ENCODE data around the gene RND3. TPM values are rescaled to one million over a fixed set of nuclear protein-coding genes. Genes with fewer than 3 reads are reported as not detected.

Gene RND3
- polyA plus RNA-seq, 3 donors: not detected

DNA sequence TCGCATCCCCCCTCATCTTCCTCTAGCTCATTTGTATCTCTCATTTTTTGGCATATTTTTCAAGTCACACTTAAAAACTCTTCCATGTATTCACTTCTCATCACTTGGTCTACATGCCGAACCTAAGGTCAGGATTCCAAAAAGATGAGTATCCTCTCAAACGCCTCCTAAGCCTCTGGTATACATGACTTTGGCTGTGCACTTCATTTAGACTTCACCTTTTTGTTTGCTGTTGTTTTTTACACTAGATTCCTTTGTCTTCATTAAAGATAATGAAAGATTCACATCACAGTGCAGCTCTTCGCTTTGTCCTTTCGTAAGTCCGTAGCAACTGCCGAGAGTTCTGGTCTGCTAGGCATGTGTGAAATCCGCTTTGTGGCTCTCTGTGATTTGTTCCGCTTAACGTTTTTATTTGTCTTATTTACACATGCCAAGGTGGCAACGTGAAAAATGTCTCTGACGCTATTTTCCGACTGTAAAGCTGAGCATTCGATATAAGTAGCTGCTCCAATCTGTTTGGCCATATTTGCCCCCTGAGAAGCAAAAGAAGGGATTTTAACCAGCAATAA, 17.7 kb downstream of the RND3 start:
- no peak overlapping the region for H2AFZ ChIP-seq (ENCODE audit: insufficient read depth, low read depth, low read length, poor library complexity, severe bottlenecking)
- Mint-ChIP-seq H3K4me1 (no peaks in the 10 kb centered on the region), H3K27me3 (ENCODE audit: low read depth in 3 of 3) (peaks cover 0 to 2% (median 0%) of the 10 kb centered on the region in 3 donors), H3K36me3 (no peaks in the 10 kb centered on the region), H3K4me3 (no peak overlapping the region), H3K9me3 (peaks cover 0 to 2% (median 0%) of the 10 kb centered on the region in 7 donors), H3K27ac (no peak overlapping the region)
- H3K4me3 ChIP-seq (replicated peaks in 1 of 3; ENCODE audit: low read depth in 2 of 3, low read length in 3 of 3): no peak overlapping the region
- no peak overlapping the region for H3K27ac ChIP-seq (ENCODE audit: low read depth in 1 of 2, low read length in 2 of 2)
- DNase-seq: no peak
- H3K4me1 ChIP-seq (ENCODE audit: control insufficient read depth in 1 of 2, insufficient read depth in 2 of 2, low read length in 2 of 2): no peaks in the 10 kb centered on the region
- intact Hi-C loops (cut with micrococcal nuclease): no loop called here
- TF ChIP-seq, protein P1, sequence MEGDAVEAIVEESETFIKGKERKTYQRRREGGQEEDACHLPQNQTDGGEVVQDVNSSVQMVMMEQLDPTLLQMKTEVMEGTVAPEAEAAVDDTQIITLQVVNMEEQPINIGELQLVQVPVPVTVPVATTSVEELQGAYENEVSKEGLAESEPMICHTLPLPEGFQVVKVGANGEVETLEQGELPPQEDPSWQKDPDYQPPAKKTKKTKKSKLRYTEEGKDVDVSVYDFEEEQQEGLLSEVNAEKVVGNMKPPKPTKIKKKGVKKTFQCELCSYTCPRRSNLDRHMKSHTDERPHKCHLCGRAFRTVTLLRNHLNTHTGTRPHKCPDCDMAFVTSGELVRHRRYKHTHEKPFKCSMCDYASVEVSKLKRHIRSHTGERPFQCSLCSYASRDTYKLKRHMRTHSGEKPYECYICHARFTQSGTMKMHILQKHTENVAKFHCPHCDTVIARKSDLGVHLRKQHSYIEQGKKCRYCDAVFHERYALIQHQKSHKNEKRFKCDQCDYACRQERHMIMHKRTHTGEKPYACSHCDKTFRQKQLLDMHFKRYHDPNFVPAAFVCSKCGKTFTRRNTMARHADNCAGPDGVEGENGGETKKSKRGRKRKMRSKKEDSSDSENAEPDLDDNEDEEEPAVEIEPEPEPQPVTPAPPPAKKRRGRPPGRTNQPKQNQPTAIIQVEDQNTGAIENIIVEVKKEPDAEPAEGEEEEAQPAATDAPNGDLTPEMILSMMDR (IDR thresholded peaks at IDR 0.05): no peak
- H3K9me3 ChIP-seq (replicated peaks in 1 of 2; ENCODE audit: control insufficient read depth in 1 of 2, insufficient read depth in 1 of 2, low read length in 2 of 2): no peaks in the 10 kb centered on the region
- WGBS (ENCODE audit: insufficient coverage): 93% methylated on average over 13 of the region's 14 CpGs
- H3K79me2 ChIP-seq (ENCODE audit: insufficient read depth, low read length): no peaks in the 10 kb centered on the region
- H3K36me3 ChIP-seq (replicated peaks in 1 of 2; ENCODE audit: control insufficient read depth in 1 of 2, insufficient read depth in 2 of 2, low read length in 2 of 2): no peaks in the 10 kb centered on the region
- no peaks in the 10 kb centered on the region for H4K20me1 ChIP-seq (ENCODE audit: insufficient read depth, low read length)
- no peaks in the 10 kb centered on the region for H3K27me3 ChIP-seq (ENCODE audit: control insufficient read depth in 2 of 2, insufficient read depth in 2 of 2, low read length in 2 of 2)
- no peak overlapping the region for H3K9ac ChIP-seq (ENCODE audit: insufficient read depth, low read length, poor library complexity, severe bottlenecking)
- no peak overlapping the region for H3K4me2 ChIP-seq (replicated peaks; ENCODE audit: extremely low read depth, low read length, poor library complexity, severe bottlenecking)

DNA sequence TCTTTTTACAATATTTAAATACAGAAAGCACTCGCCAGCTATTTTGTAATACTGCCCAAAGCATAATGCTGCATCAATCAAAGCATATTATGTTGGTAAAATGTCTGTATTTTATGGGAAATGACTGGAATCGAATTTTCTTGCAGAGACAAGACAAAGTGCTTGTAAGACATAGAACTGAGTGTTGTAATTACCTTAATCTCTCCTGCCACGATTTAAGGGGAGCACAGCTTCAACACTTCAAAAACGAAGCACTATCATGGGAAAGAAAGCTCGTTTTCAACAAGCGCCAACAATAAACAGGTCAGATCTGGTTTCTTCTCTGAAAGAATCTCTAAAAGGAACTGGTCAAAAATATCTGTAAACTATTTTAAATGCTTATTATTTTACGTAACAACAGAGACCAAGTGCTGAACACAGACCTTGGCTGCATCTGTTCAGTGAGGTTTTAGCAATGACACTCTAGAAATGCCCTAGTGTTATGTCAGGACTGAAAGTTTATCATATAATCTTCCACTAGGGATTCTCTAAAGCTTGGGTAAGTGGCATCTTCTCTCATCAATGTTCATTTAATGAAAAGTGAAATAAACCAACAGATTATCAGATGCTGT, 19.0 kb downstream of the RND3 start:
- H3K9ac ChIP-seq (ENCODE audit: insufficient read depth, low read length, poor library complexity, severe bottlenecking): no peak overlapping the region
- H3K9me3 ChIP-seq (replicated peaks in 1 of 2; ENCODE audit: control insufficient read depth in 1 of 2, insufficient read depth in 1 of 2, low read length in 2 of 2): no peaks in the 10 kb centered on the region
- no peak overlapping the region for H2AFZ ChIP-seq (ENCODE audit: insufficient read depth, low read depth, low read length, poor library complexity, severe bottlenecking)
- Mint-ChIP-seq H3K27me3 (ENCODE audit: low read depth in 3 of 3) (peaks cover 0 to 2% (median 0%) of the 10 kb centered on the region in 3 donors), H3K4me1 (no peaks in the 10 kb centered on the region), H3K27ac (no peak overlapping the region), H3K4me3 (no peak overlapping the region), H3K9me3 (peaks cover 0 to 1% (median 0%) of the 10 kb centered on the region in 7 donors), H3K36me3 (no peaks in the 10 kb centered on the region)
- 90% methylated on average over 3 of the region's 7 CpGs for WGBS (ENCODE audit: insufficient coverage)
- H3K27me3 ChIP-seq (ENCODE audit: control insufficient read depth in 2 of 2, insufficient read depth in 2 of 2, low read length in 2 of 2): no peaks in the 10 kb centered on the region
- intact Hi-C loops (cut with micrococcal nuclease): no loop called here
- H3K4me2 ChIP-seq (replicated peaks; ENCODE audit: extremely low read depth, low read length, poor library complexity, severe bottlenecking): no peak overlapping the region
- H3K4me1 ChIP-seq (ENCODE audit: control insufficient read depth in 1 of 2, insufficient read depth in 2 of 2, low read length in 2 of 2): no peaks in the 10 kb centered on the region
- TF ChIP-seq, protein P1 (IDR thresholded peaks at IDR 0.05): no peak
- no peaks in the 10 kb centered on the region for H3K79me2 ChIP-seq (ENCODE audit: insufficient read depth, low read length)
- no peaks in the 10 kb centered on the region for H3K36me3 ChIP-seq (replicated peaks in 1 of 2; ENCODE audit: control insufficient read depth in 1 of 2, insufficient read depth in 2 of 2, low read length in 2 of 2)
- H3K4me3 ChIP-seq (replicated peaks in 1 of 3; ENCODE audit: low read depth in 2 of 3, low read length in 3 of 3): no peak overlapping the region
- no peak overlapping the region for H3K27ac ChIP-seq (ENCODE audit: low read depth in 1 of 2, low read length in 2 of 2)
- DNase-seq: no peak
- H4K20me1 ChIP-seq (ENCODE audit: insufficient read depth, low read length): no peaks in the 10 kb centered on the region
